Heart left ventricle (tissue), 13 donors: ENCODE data around the gene ANK2.

Source experiments
- POLR2A ChIP-seq, 2 donors: fragments of 450-650 bp; IDR thresholded peaks; one replicate each; pipeline ENCODE4 v1.6.1; 2017; ENCODE audit warnings: antibody characterized with exemption in 2 of 2, mild to moderate bottlenecking in 2 of 2, moderate library complexity in 2 of 2
- TF ChIP-seq, protein P1 (sequence below), 12 donors: fragments of 200-600 bp; sonication (generic) in 4 of 12; IDR thresholded peaks; one replicate each; pipeline versions ENCODE4 v1.5.0 to v1.8.0; 2018 to 2022; ENCODE audit warnings: antibody characterized with exemption in 12 of 12, mild to moderate bottlenecking in 5 of 12
- donor health status: ischemic (EF 13 %, LVEDD 7.1; RV severe dilation, severe dysfunction).
- donor health status: DM: no; HTN: yes; CAD: no.
- donor health status: DM: no; HTN: no; CAD: no.
- donor health status: ischemic (EF 25% LVEDD 6.9; RV normal size, moderate dysfunction).
- donor health status: ischemic (EF 25% LVEDD 5.7; RV mildly dilated, moderate dysfunction).
- donor health status: ischemic (EF 35%, LVEDD 5.7; RV mildly dilated, moderate dysfunction).
- donor health status: nonischemic (EF 11% LVEDD 7.7; RV severe dilation, severe dysfunction).
- donor health status: DM: yes; HTN: yes; CAD: no.
- donor health status: PGD.
- donor health status: ischemic (EF 29% LVEDD 5.4; RV normal size, mild dysfunction).
- donor health status: nonischemic (EF 23%, LVEDD 6.1; RV moderate dilation, normal function).

DNA sequence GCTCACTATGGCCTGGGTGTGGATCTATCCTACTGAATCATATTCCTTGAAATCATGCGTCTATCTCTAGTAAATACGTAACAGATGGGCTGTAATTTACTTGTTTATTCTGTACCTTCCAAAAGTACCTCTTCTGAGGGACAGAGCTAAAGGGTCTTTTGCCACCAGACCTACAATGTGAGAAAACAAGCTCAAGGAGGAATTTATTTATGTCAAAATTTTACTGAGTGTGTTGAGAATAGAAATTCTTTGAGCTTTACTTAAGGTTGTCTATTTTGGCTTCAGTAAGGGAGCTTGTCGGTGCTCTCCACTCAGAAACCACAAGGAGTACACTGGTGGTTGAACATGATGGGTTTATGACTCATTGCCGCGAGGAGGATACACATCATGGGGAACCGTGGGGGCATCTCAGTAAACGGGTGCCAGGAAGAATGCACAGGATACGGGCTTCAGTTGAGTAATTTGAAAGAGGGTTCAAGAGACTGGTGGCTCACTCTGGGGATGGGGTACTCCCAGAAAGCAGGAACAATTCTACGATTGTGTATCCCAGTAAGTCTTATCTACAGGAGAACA lies 3.0 kb downstream of the ANK2 start:
- TF ChIP-seq, protein P1, sequence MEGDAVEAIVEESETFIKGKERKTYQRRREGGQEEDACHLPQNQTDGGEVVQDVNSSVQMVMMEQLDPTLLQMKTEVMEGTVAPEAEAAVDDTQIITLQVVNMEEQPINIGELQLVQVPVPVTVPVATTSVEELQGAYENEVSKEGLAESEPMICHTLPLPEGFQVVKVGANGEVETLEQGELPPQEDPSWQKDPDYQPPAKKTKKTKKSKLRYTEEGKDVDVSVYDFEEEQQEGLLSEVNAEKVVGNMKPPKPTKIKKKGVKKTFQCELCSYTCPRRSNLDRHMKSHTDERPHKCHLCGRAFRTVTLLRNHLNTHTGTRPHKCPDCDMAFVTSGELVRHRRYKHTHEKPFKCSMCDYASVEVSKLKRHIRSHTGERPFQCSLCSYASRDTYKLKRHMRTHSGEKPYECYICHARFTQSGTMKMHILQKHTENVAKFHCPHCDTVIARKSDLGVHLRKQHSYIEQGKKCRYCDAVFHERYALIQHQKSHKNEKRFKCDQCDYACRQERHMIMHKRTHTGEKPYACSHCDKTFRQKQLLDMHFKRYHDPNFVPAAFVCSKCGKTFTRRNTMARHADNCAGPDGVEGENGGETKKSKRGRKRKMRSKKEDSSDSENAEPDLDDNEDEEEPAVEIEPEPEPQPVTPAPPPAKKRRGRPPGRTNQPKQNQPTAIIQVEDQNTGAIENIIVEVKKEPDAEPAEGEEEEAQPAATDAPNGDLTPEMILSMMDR (IDR thresholded peaks at IDR 0.05) = no peak
- TF ChIP-seq POLR2A (IDR thresholded peaks at IDR 0.05) = no peak
